Stimulated activated CD8-positive, alpha-beta memory T cell treated with anti-CD3 and anti-CD28 coated beads, Interleukin-7, amount 100 ng/mL, for 48 hours (primary cell): ENCODE measurements around the gene NTF3.

Source experiments
- DNase-seq, 2 donors: peaks; one replicate each; pipeline ENCODE4 v3.0.0-alpha.2; 2020; ENCODE audit warnings: low read depth in 1 of 2; ENCODE audit errors: extremely low read depth in 1 of 2

The NTF3 gene

GRCh38 chr12:5432011-5432400, at the start of gene NTF3:
Gene NTF3, plus strand, starts transcription at chr12:5432108. Its CDS starts 217 bp downstream, at chr12:5432325.
- DNase-seq = no peak

DNA sequence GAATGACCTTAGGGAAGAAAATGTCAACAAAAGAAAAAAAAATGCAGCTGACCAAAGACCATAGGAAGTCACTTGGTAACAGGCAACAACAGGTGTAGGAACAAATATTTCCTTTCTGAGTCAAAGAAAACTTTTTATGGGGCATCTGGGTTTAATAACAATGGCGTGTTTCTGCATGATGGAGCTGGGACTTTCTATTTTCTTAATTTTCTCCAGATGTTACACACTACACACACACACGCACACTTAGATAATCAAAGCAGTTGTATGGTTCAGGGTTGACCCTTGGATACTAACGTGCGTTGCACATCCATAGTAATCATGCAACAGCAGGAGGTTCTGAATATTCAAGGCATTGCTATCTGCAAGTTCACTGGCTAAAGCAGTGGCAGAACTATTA, 47.9 kb upstream of the NTF3 start:
- no peak for DNase-seq

DNA sequence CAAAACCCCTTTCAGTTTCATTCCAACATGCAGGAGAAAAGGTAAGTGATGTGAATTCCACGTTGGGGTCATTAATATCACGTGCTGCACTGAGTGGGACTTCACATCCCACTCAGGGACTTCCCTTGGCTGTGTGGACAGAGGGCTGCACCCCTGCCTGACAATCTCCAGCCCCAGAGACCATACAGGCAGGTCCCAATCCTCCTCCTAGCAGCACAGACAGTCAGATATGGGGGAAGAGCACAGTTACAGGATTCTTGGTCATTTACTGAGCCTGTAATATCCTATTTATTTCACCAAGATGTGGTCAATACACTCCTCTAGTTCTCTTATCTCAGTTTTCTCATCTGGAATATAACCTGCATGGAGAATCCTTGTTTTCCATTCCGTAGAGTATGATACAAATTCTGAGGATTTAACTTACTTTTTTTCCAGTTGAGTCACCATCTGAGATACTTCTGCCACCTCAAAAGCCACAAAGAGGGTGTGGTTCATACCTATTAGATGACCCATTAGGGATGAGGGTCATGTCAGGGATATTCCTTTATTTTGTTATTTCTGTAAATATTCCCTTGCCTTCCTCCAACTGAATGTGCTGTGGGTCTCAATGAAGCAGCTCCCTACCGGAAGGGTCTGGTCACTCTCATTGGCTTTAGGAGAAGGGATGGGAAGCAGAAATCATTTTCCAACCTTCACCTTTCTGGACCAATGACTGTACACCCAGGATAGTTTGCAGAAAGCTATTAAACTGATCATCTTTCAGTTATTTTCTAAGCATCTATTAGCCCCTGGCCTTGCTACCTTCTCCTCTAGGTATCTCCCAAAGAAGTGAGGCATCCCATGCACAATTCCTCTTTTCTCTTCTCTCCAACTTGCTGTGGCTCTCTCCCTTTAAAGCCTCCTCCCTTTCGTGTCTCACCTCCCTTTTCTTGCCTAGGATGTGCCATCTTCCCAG, 43.0 kb upstream of the NTF3 start:
- no peak for DNase-seq

DNA sequence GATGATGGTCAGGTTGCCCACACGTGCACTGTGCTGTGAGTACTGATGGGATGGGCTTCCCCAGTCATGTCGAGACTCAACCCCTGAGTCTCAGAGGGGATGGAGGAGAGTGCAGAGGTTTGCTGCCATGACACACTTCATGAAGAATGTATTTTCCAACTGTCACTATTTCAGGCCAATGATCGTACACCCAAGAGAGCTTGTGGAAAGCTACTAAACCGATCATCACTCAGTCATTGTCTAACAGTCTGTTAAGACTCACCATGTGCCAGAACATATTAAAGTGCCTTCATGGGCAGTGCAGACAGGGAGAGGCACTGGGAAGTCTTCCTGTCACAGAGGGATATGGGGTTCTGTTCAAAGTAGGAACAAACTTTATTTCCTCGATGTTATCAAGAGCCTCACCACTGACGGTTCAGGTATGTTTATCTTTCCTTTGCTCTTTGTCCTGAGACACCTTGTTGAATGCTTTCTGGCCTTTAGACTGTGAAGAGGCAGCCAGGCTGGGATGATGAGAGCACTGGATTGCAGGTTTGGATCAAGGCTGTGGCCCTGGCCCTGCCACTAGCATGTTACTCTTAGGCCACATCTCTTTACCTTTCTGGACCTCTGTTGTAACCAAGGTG, 41.6 kb upstream of the NTF3 start:
- DNase-seq = no peak

DNA sequence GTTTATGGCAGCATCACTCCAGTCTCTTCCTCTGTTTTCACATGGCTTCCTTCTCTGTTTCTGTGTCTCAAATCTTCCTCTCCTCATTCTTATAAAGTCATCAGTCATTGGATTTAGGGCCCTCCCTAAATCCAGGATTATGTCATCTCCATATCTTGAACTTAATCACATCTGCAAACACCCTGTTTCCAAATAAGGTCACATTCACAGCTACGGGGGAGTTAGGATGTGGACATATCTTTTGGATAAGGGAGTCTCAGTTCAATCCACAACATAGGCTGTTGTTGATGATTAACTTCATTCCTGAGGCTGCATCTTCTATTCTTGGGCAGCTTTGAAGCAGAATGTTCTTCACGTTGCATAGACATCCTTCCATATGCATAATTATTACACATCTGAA, 40.3 kb upstream of the NTF3 start:
- no peak for DNase-seq

DNA sequence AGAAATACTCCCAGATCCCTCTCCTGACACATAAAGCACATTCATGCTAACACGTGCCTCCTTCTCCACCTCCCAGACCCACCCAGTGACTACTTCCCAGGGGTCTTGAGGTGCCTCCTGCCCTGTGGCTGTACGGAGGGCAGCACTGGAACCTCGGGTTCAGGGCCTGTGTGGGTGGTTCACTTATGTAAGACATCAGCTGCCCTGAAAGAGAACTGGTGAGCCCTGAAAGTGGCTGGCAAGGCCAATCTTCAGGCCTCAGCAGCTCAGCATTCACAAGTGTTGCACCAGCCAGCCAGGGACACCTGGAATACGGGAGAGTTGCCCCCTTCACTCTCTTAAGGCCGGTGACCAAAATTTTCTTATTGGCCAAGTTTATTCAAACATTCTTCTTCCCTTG, 38.9 kb upstream of the NTF3 start:
- no peak for DNase-seq

DNA sequence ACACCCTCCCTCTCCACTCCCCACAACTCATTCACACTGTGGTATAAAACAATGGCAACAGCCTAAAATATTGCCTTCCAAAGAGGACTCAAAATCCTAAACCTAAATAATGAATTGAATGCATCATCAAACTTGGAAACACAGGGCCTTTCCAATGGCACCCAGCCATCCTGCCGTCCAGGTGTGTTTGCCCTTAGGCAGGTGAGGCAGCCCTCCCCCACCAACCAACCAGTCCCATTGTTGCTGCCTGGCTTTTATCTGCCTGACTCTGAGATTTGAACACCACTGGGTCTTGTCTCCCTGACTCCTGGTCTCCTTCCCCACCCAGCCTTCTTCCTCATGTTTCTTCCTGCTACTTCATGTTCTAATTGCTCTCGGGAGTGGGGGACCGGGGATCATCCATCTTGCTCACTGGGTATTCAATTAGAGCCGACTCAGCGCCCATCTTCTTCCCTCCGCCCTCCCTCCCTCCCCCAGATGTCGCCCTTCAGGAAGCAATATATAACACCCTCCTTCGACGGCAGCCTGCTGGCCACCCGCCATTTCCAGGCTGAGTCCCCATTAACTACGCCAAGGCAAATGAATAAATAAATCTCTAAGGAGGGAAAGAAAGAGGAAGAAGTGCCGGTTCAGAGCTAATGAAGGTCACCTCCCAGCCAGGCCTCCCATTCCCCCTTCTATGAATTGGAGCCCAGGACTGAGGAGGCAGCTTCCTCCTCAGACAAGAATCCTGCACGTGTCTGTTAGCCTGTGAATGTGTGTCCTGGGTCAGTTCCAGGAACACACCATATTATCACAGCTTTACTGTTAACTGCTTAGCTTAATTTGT, 36.3 kb upstream of the NTF3 start:
- DNase-seq = no peak

DNA sequence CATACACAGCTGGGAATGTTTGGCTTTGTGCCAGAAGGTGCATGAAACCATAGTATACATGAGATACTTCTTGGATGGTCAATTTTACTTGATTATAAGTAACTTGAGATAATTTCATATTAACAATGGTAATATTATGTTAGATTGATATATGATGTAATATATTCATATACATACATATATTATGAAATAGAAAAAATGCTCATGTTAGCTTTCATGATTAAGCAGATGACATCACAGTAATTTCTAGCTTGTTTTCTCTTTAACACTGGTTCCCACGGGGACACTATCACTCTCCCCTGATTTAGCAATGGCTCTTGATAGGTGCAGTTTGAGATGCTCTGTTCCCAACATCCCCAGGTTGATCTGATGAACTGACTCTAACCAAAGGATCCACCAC, 35.4 kb upstream of the NTF3 start:
- DNase-seq = no peak

GRCh38 chr12:5399266-5399665, 32.6 kb upstream of the NTF3 start:
- DNase-seq = no peak

DNA sequence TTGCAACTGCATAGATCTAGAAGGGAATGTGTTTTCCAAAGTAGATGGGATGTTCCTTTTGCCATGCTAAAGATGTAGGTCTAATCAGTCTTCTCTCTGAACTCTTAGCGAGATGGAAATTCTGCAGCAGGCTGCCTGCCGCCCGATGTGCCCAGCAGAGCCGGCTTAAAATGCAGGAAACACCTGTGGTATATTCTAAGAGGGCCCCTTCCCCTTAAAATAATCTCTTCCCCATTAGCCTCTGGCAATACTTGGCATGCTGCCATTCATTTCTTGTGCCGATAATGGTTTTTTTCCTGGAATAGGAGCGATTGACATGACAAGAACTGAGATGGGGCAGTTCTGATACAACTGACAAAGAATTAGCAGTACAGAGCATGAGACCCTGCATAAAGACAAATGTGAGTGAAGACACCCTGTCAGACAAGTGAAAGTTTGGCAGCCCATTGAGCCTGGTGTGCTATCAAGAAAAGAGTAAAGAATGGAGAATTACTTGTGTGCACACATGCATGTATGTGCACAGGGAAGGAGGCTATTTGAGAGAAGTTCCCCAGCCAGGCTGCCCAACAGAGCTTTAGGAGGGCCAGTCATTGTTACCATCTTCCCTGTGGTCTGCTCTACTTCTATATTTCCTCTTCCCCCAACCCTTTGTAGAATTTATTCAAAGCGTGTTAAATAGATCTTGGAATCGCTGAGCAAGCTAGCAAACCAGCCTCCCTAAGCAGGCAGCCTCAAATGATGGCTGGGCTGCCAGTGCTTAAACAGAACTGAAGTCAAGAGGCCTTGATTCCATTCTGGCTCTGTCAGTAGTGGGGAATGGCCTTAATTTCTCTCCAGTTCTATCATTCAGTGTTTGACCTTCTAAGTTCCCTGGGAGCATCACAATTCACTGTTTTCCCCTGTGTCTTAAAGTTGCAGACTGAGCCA, 29.6 kb upstream of the NTF3 start:
- no peak for DNase-seq

GRCh38 chr12:5403411-5403810, 28.5 kb upstream of the NTF3 start:
- no peak for DNase-seq

DNA sequence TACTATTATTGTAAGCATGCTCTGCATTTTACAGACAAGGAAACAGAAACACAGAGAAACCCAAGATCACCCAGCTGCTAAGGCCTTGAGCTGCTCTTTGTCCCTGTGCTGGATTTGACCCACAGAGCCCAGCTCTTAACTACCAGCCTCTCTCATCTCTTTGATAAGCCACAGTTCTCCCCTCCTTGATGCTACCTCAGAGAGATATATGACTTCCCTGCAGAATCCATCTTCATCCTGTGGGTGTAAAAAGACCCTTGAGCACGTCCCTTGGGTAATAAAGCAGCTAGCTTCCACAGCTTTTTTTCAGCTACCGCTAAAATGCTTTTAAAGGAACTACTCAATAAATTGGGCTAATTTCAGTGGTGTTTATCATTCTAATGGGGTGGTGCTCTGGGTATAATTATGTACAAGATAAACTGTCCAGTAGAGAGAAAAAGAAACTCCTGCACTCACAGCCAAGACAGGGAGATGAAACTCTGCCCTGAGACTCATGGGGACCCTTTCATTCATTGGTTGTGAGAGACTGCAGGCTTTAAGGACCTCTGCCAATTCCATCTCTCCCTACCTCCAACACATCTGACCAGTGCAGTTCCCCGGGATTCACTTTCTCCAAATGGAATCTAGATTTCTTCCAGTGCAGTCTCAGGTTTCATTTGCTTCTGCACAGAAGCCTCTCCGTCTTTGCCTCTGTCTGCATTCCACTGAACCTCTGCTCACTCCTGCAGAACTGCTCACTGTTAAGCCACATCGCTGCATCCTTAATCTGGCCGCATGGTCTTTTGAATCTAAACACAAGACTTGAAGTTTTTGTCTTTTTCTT, 24.7 kb upstream of the NTF3 start:
- no peak for DNase-seq

DNA sequence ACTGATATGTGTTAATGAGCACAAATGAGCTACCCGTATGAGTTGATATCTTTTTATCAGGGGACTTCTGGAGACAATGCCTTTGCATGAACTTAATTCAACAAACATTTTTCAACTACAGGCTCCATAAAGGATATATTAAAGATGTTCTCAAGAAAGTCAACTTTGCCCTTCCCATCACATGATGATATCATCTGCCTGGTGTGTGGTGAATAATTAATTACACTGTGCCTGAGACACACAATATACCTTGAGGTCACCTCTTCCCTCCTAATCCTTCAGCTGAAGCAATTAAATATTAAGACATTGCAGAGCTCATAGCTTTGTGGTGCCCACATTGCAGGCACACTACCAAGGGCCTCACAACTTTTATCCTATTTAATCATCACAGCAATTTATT, 22.3 kb upstream of the NTF3 start:
- no peak for DNase-seq

GRCh38 chr12:5416571-5416970, 15.3 kb upstream of the NTF3 start:
- DNase-seq = no peak

- no peak for DNase-seq
These were observed 14.4 kb upstream of the NTF3 start for GRCh38 chr12:5417500-5417899.

DNA sequence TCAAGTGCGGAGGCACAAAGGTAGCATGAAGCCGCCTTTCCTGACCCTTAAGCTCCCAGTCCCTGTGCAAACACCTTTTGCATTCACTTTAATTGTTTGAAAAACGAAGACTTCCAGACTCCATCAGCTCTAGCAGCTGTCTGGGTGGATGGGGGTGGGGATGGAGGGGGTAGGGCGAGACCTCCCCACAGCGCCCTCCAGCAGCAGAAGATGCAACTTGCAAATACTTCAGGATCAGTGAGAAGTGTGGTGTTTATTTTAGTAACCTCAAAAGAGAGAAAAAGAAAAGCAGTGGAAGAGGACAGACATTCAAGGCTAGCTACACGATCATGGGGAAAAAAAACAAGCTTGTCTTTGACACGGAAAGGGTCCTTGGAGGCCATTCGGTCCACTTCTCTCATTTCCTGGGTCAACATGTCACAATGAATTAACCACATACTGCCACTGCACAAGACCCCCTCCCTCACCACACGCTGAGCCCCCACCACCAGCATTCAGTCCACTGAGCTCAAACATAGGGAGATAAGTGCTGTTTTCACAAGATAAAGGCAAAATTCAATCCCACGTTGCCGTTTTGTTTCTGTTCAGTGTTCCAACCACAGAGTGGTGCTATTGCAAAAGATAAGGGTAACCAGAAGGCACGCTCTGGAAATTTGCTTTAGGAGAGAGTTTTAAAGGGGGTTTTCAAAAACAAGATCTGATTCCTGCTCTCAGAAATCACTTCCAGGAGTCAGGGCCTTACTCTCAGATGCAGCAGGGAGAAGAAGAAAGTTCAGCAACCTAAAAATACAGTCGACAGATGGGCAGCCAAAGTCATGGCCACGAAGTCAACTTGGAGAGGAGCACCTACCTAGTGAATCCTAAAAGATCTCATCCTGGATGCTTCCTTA, 3.3 kb upstream of the NTF3 start:
- DNase-seq = no peak

GRCh38 chr12:5429741-5430557, 2.0 kb upstream of the NTF3 start:
- no peak for DNase-seq
